ENCODE data around the gene CNTN4.
"Not testable (repeated sequence)": the region's sequence is repeated elsewhere in the genome, so short reads cannot be mapped to it uniquely, and the experiment has no call there.

The CNTN4 gene

DNA sequence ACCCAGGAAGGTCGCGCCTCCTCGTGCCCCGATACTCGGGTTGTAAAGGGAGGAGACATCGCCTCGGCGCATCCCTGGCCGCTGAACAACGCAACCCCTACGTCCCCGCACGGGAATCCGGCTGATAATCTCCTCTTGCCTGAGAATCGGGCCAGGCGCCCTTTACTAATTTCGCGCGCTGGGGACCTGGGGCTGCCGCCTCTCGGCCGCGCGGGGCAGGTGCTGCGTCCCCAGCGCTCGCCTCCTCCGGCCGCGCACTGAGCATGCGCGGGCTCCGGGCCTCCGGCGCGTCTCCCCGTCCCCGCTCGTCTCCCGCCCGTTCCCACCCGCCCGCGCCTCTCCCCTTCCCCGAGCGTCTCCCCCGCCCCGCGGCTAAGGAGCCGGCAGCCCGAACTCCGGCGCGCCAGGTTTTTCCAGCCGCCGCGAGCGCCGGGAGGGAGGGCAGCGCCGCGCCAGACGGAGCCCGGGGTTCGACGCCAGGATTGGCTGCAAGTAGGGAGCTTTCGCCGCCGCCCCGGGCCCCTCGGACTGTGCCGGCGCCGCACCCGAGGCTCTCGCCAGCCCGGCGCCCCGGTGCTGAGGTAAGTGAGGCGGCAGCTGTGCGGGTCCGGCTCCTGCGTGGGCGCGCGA, at the start of gene CNTN4:
Gene CNTN4 (plus strand): TSS at position 469 of the 630 bp plus-strand sequence.
- peak; percentile 10 for DNase-seq

DNA sequence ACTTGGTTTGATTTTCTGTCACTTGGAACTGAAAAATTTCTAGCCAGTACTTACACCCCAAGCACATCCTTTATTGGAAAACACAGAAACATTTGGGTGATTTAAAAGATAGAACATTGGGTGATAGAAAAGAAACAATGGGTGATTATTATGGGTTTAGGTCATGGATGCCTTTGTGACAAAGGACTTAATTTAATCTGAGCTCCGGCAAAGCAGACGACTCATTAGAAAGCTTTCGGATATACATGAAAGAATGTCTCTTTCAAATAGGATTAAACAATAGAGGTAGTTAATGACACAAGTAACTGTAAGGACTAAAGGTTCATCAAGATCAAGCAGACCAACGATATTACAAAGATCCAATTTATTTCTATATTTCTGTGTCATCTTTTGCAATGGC, 37.3 kb upstream of the CNTN4 start:
- no peak for DNase-seq

DNA sequence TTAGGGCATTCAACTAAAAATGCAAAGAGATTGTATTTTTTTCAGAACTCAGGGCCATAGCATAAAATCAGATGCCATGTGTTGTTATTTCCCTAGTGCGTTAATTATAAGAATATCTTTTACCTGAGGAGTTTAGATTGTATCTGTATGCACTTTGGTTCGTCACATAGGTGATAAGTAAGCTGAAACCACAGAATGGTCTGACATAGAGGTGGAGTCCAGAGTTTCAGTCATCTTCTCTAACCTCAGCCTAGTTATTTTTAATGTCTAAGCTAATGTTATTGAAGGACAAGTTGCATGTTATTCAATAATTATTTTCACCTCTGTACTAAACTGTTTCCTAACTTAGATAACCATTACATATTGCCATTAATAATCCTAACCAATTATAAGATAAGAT, 27.1 kb upstream of the CNTN4 start:
- no peak for DNase-seq

DNA sequence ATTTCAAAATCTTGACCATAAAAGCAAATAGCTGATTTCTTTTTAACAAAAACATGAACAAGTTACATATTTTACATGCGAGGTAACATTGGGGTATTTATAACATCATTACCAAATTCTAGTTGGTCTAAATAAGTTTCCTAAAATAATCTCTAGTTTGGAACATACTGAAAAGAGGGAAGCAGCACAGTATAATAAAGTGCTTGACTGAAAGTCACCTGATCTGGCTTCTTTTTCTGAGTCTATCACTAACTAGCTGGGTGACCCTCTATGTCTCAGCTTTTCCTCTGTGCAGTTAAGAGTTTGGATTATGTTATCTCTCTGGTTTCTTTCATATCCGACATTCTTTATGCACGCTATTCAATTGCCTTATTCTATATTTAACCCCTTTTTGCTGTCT, 19.8 kb upstream of the CNTN4 start:
- no peak for DNase-seq

DNA sequence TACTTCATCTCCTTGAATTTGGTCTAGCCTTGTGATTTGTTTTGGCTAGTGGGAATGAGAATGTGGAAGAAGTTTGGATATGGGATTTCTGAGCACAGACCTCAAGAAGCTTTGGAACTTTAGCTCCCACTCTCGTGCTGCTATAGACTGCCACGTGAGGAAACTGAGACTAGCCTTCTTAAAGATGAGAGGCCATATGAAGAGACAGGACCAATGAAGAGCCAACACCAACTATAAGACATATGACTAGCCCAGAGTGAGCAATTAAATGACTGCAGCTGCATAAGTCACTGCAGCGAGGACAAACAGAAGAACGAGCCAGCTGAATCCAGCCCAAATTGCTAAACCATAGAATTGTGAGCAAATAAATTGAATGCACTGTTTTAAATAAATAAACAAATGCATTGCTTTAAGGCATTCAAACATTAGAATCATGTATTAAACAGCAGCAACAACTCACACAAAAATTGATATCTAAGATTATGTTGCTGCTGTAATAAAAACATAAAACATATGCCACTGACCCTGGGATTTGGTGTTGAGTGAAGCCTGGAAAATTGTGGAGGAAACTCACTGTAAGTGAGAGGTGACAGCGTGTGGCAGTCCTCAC, 15.7 kb upstream of the CNTN4 start:
- no peak for DNase-seq

DNA sequence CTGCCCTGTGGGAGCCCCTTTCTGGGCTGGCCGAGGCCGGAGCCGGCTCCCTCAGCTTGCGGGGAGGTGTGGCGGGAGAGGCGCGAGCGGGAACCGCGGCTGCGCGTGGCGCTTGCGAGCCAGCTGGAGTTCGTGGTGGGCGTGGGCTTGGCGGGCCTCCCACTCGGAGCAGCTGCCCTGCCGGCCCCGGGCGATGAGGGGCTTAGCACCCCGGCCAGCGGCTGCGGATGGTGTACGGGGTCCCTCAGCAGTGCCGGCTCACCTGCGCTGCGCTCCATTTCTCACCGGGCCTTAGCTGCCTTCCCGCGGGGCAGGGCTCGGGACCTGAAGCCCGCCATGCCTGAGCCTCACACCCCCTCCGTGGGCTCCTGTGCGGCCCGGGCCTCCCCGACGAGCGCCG, 15.1 kb upstream of the CNTN4 start:
- not testable (repeated sequence) for DNase-seq

DNA sequence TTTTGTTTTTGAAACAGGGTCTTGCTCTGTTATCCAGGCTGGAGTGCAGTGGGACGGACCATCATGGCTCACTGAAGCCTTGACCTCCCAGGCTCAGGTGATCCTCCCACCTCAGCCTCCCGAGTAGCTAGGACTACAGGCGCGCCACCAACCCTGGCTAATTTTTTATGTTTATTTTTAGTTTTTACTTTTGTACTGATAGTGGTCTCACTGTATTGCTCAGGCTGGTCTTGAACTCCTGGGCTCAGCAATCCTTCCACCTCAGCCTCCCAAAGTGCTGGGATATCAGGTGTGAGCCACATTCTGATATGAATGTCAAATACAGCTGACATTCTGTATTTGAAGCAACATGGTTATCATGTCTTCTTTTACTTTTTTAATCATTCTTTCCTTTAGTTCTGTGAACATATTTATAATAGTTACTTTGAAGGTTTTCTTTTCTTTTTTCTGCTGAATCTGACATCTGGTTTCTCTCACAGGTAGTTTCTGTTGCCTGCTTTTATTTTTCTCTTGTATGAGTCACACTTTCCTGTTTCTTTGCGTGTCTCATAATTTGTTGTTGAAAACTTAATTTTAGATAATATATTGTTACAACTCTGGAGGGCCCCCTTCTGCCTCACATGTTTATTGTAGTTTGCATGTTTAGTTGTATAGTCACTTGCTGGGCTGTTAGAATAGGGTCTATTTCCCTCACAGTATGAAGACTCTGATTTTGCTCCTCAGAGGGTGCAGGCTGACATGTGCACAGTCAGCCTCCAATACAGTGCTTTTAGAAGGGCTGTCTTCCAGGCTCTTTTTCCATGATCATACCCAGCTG, 8.4 kb upstream of the CNTN4 start:
- DNase-seq: no peak

DNA sequence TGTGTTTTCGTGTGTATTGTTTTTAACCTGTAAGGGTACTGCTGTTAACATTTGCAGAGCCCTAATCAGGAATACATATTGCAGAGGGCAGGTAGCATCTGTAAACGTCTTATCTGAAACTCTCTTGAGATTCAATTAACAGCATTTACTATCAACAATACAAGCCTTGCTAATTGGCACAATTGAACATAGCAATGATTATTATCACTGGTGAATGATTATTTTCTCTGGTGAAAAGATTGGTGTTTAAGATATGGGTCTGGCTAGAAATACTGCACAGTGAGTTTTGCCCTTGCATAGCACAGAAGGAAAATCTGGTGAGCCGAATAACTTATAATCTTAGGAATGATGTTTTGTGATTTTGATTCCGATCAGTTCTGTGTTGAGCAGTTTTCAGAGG, 5.9 kb upstream of the CNTN4 start:
- DNase-seq: no peak

DNA sequence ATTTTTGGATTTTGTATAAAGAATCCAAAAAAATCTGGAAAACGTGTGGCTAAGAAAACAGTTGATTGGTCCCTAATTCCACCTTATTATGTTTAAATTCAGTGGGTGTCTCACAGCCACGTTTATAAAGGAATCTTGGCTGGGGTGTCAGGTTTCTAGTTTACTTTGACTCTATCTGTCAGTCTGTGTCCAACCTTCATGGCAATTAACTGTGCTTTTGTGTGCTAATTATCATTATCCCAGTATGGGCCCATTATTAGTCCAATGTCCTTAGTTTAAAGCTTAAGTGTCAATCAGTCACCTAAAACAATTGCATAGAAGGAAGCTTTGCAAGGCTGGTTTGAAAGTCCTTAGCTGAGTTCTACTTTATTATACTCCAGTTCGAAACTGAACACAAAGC, 3.7 kb upstream of the CNTN4 start:
- DNase-seq: no peak

DNA sequence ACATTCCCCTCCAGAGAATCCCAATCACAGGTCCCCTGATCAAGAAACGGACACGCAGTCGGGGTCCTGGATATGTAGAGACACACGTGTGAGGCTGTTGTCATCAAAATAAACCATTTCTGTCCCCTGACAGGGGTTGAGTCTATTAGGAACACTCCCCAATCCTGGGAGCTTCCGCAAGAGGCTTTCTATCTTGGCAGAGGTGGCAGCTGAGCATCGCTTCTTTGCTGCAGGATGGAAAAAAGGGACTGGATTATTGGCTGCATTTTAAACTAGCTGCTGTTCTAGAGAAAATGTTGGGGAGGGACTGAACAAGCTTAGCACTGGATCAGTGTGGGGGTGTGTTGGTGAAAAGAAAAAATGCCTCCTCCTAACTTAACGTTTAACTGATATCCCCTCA, 2.5 kb upstream of the CNTN4 start:
- no peak for DNase-seq

DNA sequence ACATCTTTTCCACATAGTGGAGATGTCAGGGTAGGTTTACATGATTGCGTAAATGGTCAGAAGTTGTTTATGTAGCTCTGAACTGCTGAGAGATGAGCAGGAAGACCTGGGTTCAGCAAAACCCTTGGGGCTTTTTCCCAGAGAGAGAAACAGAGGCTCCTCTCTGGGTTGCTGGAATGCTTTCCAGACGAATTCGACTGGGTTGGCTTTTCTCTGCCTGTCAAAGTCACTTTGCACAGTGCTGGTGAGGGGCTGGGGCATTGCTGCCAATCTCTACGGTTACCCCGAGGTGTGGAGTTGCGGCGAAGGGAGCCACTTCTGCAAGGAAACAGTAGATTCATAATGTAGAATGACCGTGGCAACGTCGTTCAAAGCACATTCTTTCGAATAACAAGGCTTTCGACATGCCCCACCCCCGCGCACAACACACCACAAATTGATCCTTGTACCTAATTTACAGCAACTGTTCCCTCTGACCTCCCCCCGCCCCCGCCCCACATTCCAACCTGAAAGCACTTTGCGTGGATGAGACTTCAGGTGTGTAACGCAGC, 950 bp upstream of the CNTN4 start:
- no peak for DNase-seq

DNA sequence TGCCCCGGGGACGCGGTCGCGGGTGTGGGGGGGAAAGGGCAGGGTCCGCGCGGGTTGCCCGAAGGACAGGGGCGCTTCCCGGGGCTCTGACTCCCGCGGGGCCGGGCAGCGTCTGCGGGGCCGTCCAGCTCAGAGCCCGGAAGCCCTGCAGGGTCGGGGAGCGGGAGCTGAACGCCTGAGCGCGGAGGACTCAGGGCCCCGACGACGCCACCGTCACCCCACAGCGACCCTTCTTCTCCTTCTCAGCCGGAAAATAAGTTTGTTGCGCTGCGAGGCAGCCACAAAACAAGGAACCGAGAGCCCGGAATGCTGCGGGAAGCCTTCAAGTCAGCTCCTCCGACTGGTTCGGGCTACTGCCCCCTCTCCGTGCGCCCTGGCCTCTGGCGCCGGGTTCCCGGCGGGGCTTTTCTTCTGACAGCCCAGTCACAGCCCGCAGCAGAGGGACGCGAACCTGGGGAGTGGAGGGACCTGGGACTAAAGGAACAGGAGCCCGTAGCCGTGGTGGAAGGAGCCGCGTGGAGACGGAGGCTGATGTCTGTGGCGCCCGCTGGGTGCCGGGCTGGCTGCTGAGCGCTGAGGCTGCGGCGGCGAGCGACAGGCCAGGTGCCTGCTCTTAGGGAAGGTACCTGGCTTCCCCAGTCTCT, 484 bp downstream of the CNTN4 start:
- no peak for DNase-seq

DNA sequence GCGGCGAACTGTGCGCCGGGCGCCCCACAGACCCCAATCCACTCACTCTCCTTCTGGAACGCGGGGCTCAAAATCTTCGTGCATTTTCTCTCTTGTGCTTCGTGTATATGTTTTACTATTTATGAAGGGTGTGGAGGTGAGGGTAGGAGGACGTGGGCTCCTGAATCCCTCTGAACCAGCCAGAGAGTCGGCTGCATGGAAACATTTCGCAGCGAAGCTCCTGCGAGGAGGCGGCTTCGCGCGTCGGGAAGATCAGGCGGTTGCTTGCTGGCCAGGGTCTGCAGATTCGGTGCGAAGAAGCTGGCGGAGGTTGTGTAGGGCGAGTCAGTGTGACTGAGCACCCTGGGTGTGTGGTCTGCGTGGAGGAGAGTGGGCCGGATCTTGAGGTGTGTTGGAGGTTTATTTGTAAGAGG, 1.1 kb downstream of the CNTN4 start:
- no peak for DNase-seq

DNA sequence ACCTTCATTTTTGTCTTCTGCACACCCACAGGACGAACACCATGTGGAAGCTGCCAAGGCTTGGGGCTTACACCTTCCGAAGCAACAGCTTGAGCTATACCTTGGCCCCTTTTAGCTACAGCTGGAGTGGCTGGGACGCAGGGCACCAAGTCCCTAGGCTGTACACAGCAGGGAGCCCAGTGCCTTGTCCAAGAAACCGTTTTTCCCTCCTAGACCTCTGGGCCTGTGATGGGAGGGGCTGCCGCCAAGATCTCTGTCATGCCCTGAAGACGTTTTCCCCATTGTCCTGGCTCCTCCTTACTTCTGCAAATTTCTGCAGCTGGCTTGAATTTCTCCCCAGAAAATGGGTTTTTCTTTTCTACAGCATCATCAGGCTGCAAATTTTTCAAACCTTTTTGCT, 7.8 kb downstream of the CNTN4 start:
- no peak for DNase-seq

DNA sequence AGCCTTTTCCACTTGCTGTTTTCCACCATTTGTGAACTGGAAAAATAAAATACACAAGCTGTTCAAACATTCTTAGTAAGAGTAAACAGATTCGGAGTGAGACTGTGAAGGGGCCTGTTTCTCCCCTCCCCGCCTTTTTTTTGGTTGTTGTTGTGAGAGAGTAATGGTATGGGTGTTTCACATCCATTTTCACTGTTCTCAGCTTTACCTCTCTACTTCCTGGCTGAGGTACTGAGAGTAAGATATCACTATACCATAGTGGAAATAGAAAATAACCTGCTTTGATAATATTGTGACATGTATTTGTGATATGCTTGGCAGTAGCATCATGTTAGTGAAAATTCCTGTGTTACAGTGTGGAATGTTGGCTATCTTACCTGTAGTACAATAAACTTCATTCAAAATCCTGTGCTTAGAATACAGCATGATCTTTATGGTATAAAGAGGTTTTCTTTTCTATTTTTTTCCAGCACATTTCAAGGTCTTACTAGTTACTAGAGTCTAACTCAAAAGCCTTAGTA, 12.0 kb downstream of the CNTN4 start:
- DNase-seq: no peak

DNA sequence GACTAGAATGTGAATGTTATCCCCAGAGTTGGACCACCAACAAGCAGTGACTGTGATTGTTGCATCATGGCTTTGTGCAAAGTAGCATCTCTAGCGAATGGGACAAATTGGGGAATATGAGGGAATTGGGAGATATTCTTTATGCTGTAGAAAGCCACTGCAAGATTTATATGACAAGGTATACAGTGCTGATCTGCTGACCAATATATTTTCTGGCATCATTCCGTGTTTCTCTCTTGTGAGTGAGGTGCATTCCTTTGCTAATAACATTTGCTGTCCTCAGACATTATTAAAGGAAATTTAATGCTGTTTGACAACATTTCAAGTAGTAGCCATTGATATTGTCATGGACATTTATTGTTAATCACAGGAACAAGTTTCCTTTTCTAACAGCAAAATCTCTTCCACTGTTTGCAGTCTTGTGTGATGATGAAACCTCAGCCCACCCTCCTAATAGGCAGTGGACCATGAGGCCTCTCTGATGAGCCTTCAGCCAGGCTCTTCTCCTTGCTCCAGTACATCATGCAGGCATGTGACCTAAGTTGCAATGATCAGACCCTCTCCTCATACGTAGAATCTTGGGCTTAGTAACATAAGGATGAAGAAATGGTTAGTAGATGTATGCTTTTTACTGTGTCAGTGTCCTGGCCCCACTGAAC, 16.1 kb downstream of the CNTN4 start:
- no peak for DNase-seq

DNA sequence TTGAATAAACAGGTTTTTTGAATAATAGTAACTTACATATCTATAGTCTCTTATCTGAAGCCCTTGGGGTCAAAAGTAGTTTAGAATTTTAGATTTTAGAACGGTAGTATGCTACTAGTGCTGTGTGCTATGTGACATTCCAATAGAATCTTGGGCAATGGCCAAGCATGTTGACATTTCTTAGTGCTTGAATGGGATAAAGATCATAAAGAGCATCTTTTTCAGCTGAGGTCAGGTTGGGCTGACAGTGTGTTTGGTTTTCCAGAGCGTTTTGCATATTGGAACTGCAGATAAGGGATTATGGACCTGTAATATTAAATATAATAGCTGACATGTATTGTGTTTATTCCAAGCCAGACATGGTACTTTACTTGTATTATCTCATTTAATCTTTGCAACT, 32.1 kb downstream of the CNTN4 start:
- DNase-seq: no peak

DNA sequence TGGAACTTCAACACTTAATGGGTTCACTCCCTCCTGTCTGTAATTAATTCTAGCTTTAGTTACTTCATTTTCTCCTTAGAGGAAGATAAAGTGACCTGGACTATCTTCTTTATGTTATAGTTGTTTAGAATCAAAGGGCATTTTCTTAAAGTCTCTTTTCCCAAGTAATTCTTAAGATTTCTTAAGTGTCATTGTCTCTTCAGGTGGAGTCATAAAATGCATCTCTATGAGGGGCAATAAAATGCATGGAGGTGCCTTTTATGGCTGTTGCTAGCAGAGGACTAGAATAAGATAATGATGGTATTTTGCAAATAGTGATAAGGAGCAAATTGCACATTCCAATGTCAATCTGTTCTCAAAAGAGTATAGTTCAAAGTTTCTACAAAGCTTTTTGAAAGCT, 34.5 kb downstream of the CNTN4 start:
- DNase-seq: no peak

DNA sequence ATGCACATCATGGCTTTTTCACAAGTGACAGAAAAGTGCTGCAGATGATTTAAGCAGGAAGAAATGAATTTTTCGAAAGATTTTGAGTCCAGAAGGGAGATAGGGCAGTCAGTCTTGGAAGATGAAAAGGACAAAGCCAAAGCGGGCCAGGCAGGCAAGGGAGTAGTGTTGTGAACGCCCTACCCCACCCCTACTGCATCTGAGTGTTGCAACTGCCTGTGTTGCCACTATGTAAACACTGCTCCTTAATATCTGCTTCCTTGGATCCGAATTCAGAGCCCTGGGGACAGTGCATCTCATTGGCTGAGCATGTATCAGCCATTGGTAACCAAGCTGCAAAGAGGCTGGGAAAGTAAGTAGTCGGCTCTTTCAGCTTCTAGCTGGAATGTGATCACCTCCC, 39.0 kb downstream of the CNTN4 start:
- DNase-seq: no peak

DNA sequence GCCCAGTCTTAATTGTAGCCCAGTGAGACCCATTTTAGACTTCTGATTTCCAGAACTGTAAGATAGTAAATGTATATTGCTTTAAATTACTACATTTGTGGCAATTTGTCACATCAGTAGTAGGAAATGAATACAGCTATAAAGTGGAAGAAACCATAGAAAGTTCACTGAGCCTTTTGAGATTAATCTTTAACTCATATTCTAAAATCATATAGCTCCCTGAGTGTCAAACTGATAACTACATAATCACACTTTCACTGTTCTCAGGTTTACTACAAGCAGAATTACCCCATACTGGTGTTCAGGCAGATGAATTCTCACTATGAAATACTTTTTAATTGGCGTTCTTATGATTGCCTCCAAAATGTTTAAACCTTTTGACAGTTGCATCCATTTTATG, 42.8 kb downstream of the CNTN4 start:
- no peak for DNase-seq

DNA sequence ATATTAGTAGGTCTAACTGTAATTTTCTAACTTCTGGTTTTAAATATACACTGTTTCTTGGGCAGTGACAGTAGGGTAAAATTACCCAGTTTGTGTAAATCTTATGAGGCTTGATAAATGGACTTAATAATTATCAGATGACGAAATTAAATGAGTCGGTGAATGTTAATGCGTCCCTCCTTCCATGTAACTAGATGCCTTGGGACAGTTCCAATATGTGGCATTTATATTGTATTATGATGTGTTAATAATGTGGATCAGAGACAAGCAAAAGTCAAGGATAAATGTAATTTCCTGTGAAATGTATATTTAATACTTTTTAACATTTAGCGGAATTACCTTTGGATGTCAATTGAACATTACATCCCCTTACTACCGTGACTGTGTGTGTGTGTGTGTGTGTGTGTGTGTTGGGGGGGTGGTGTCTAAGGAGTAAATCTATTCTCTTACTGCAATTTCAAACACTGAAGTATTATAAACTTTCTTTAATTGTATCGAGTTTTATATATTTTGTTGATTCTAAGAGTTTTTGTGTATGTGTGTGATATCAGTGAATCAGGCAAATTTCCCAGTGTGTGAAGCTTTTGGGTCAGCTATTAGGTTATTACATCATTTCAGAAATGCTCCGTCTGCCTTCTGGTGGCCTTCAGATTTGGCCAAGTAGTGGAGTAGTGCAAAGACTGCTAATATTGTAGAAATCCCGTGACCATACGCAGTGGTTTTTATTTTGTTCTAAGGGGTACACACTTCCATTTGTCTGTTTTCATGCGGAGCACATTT, 50.1 kb downstream of the CNTN4 start:
- DNase-seq: no peak

DNA sequence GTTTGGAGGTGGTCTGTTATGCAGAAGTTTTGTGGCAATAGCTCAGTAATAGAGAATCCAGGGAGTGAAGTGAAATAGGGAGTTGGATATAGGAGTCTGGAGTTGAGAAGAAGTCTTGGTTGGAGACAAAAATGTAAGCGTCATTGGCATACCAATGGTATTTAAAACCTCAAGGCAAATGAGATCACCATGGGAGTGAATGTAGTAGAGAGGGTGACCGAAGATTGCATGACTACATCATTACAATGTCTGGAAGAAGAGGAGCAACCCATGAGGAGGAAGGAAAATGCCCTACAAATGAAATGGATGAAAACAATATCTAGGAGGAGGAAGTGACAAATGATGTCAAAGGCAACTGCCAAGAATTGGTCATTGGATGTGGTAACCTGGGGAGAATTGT, 54.4 kb downstream of the CNTN4 start:
- DNase-seq: no peak

Measured in stimulated activated CD4-positive, alpha-beta T cell treated with anti-CD3 and anti-CD28 coated beads, Interleukin-1b, Interleukin-23, amount 100 ng/mL, for 48 hours (primary cell).